Measurements from ENCODE around the gene ANGEL1.
A peak's percentile ranks its signal among the peaks of the same experiment; 100 is the strongest.

ANGEL1 gene

GRCh38 chr14:76771437-76771980, 41.2 kb downstream of the ANGEL1 start:
- Histone ChIP-seq H3K9me3 (ENCODE audit: insufficient read depth, low read depth, low read length) (no peaks in the 10 kb centered on the region), H3K4me1 (ENCODE audit: insufficient read depth, low read length) (peaks cover 18% of the 10 kb centered on the region), H3K9ac (ENCODE audit: low read depth, low read length) (no peak overlapping the region), H3K27me3 (ENCODE audit: insufficient read depth, low read length) (no peaks in the 10 kb centered on the region; the same call in 1 of the 2 replicates), H3K36me3 (ENCODE audit: insufficient read depth, low read length) (no peaks in the 10 kb centered on the region), H3K4me3 (ENCODE audit: low read length) (no peak overlapping the region), H3K27ac (ENCODE audit: low read depth, low read length) (no peak overlapping the region)
- 87% methylated on average over 9 of the region's 9 CpGs for WGBS

- Histone ChIP-seq H3K9ac (ENCODE audit: low read depth, low read length) (no peak overlapping the region), H3K27me3 (ENCODE audit: insufficient read depth, low read length) (no peaks in the 10 kb centered on the region; the same call in 1 of the 2 replicates), H3K4me3 (ENCODE audit: low read length) (no peak overlapping the region), H3K4me1 (ENCODE audit: insufficient read depth, low read length) (peaks cover 18% of the 10 kb centered on the region), H3K36me3 (ENCODE audit: insufficient read depth, low read length) (no peaks in the 10 kb centered on the region), H3K9me3 (ENCODE audit: insufficient read depth, low read depth, low read length) (no peaks in the 10 kb centered on the region), H3K27ac (ENCODE audit: low read depth, low read length) (no peak overlapping the region)
- WGBS, result 89% methylated on average over 10 of the region's 10 CpGs
These were observed 41.9 kb downstream of the ANGEL1 start for GRCh38 chr14:76770521-76771436.

GRCh38 chr14:76769636-76770292, 42.9 kb downstream of the ANGEL1 start:
- Histone ChIP-seq H3K4me3 (ENCODE audit: low read length) (no peak overlapping the region), H3K36me3 (ENCODE audit: insufficient read depth, low read length) (no peaks in the 10 kb centered on the region), H3K27me3 (ENCODE audit: insufficient read depth, low read length) (peaks cover 4% of the 10 kb centered on the region; the same call in 1 of the 2 replicates), H3K9me3 (ENCODE audit: insufficient read depth, low read depth, low read length) (no peaks in the 10 kb centered on the region), H3K27ac (ENCODE audit: low read depth, low read length) (no peak overlapping the region), H3K4me1 (ENCODE audit: insufficient read depth, low read length) (peaks cover 18% of the 10 kb centered on the region), H3K9ac (ENCODE audit: low read depth, low read length) (no peak overlapping the region)
- 93% methylated on average over 18 of the region's 18 CpGs for WGBS

GRCh38 chr14:76768671-76769500, 43.8 kb downstream of the ANGEL1 start:
- peak overlapping the region; percentile 10; the same call in 1 of the 2 replicates for H3K4me3 ChIP-seq (ENCODE audit: low read length)
- H3K9ac ChIP-seq (ENCODE audit: low read depth, low read length), result no peak overlapping the region
- no peaks in the 10 kb centered on the region for H3K36me3 ChIP-seq (ENCODE audit: insufficient read depth, low read length)
- WGBS, result 80% methylated on average over 10 of the region's 11 CpGs
- no peaks in the 10 kb centered on the region for H3K9me3 ChIP-seq (ENCODE audit: insufficient read depth, low read depth, low read length)
- no peak overlapping the region for H3K27ac ChIP-seq (ENCODE audit: low read depth, low read length)
- peaks cover 18% of the 10 kb centered on the region for H3K4me1 ChIP-seq (ENCODE audit: insufficient read depth, low read length)
- H3K27me3 ChIP-seq (ENCODE audit: insufficient read depth, low read length), result peaks cover 10% of the 10 kb centered on the region

- Histone ChIP-seq H3K4me1 (ENCODE audit: insufficient read depth, low read length) (peaks cover 18% of the 10 kb centered on the region), H3K27ac (ENCODE audit: low read depth, low read length) (no peak overlapping the region), H3K4me3 (ENCODE audit: low read length) (peak overlapping the region; percentile 10; the same call in 1 of the 2 replicates), H3K9ac (ENCODE audit: low read depth, low read length) (no peak overlapping the region), H3K27me3 (ENCODE audit: insufficient read depth, low read length) (peaks cover 19% of the 10 kb centered on the region), H3K9me3 (ENCODE audit: insufficient read depth, low read depth, low read length) (no peaks in the 10 kb centered on the region), H3K36me3 (ENCODE audit: insufficient read depth, low read length) (no peaks in the 10 kb centered on the region)
- WGBS, result 32% methylated on average over 15 of the region's 15 CpGs
These were observed 44.7 kb downstream of the ANGEL1 start for GRCh38 chr14:76767681-76768656.

GRCh38 chr14:76765461-76765931, 47.2 kb downstream of the ANGEL1 start:
- Histone ChIP-seq H3K9me3 (ENCODE audit: insufficient read depth, low read depth, low read length) (no peaks in the 10 kb centered on the region), H3K9ac (ENCODE audit: low read depth, low read length) (no peak overlapping the region), H3K36me3 (ENCODE audit: insufficient read depth, low read length) (no peaks in the 10 kb centered on the region), H3K4me3 (ENCODE audit: low read length) (no peak overlapping the region), H3K27ac (ENCODE audit: low read depth, low read length) (no peak overlapping the region), H3K4me1 (ENCODE audit: insufficient read depth, low read length) (peaks cover 14% of the 10 kb centered on the region), H3K27me3 (ENCODE audit: insufficient read depth, low read length) (peaks cover 44% of the 10 kb centered on the region)
- WGBS, result 86% methylated on average over 6 of the region's 6 CpGs

GRCh38 chr14:76763096-76764041, 49.3 kb downstream of the ANGEL1 start:
- peaks cover 14% of the 10 kb centered on the region for H3K4me1 ChIP-seq (ENCODE audit: insufficient read depth, low read length)
- no peak overlapping the region for H3K9ac ChIP-seq (ENCODE audit: low read depth, low read length)
- WGBS, result 85% methylated on average over 14 of the region's 14 CpGs
- H3K9me3 ChIP-seq (ENCODE audit: insufficient read depth, low read depth, low read length), result no peaks in the 10 kb centered on the region
- peaks cover 63% of the 10 kb centered on the region for H3K27me3 ChIP-seq (ENCODE audit: insufficient read depth, low read length)
- no peak overlapping the region for H3K4me3 ChIP-seq (ENCODE audit: low read length)
- no peak overlapping the region for H3K27ac ChIP-seq (ENCODE audit: low read depth, low read length)
- no peaks in the 10 kb centered on the region for H3K36me3 ChIP-seq (ENCODE audit: insufficient read depth, low read length)

GRCh38 chr14:76762411-76763095, 50.1 kb downstream of the ANGEL1 start:
- Histone ChIP-seq H3K9ac (ENCODE audit: low read depth, low read length) (peak overlapping the region; percentile 67; the same call in 1 of the 2 replicates), H3K4me3 (ENCODE audit: low read length) (peak overlapping the region; percentile 73)
- WGBS, result 55% methylated on average over 28 of the region's 28 CpGs

More at GRCh38 chr14:76762411-76763095, 50.1 kb downstream of the ANGEL1 start:
- H3K4me1 ChIP-seq (ENCODE audit: insufficient read depth, low read length), result peaks cover 8% of the 10 kb centered on the region; the same call in 1 of the 2 replicates
- no peak overlapping the region for H3K27ac ChIP-seq (ENCODE audit: low read depth, low read length)
- no peaks in the 10 kb centered on the region for H3K9me3 ChIP-seq (ENCODE audit: insufficient read depth, low read depth, low read length)
- H3K36me3 ChIP-seq (ENCODE audit: insufficient read depth, low read length), result no peaks in the 10 kb centered on the region
- H3K27me3 ChIP-seq (ENCODE audit: insufficient read depth, low read length), result peaks cover 66% of the 10 kb centered on the region
